Stimulated activated CD4-positive, alpha-beta T cell treated with anti-CD3 and anti-CD28 coated beads, Interleukin-1b, Interleukin-23, amount 100 ng/mL, for 24 hours (primary cell): Measurements from ENCODE around the gene FGD5.

Experiments
- DNase-seq, 4 experiments: peaks; one replicate each; pipeline ENCODE4 v3.0.0-alpha.2; 2020; ENCODE audit warnings: low read depth in 4 of 4, low spot score in 1 of 4

FGD5 gene

GRCh38 chr3:14849638-14850230 is 31.0 kb downstream of the FGD5 start:
- DNase-seq = no peak

GRCh38 chr3:14852058-14852594 is 33.4 kb downstream of the FGD5 start:
- DNase-seq = no peak

- DNase-seq = no peak
Observed at GRCh38 chr3:14852717-14853116, 34.0 kb downstream of the FGD5 start.

DNA sequence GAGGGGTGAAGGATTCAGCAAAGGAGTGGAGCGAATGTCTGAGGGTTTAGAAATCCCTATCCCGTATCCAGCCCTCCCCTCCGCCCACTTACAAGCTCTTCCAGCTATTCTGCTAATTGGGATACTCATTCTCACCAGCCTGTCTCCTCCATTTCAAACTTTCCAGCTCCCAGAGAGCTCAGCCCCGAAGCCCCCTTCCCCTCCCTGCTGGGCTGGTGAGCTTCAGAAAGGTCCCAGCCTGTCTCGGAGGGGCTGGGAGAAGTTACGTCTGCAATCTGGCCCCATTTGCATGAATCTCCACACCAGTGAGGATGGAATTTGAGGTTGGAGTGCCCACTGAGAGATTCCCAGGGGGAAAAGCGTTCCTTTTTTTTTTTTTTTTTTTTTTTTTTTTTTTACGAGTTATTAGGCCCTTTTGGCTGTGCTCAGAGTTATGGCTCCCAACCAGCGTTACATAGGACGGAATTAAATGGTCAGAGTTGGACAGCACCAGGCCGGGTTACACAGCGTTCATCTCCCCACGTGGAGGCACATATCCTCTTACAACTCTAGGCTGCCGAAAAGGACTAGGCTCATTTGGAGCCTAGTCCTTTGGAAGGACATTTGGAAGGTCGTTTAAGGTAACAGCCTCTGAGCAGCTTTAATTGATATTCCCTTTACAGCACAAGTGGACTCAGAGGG is 34.6 kb downstream of the FGD5 start:
- DNase-seq = no peak

GRCh38 chr3:14857506-14857905 is 38.7 kb downstream of the FGD5 start:
- DNase-seq = no peak

GRCh38 chr3:14858105-14858504 is 39.3 kb downstream of the FGD5 start:
- no peak for DNase-seq

GRCh38 chr3:14859880-14860279 is 41.1 kb downstream of the FGD5 start:
- DNase-seq = no peak

GRCh38 chr3:14861031-14861430 is 42.3 kb downstream of the FGD5 start:
- DNase-seq = no peak

- no peak for DNase-seq
Observed at GRCh38 chr3:14861446-14862302, 42.9 kb downstream of the FGD5 start.

DNA sequence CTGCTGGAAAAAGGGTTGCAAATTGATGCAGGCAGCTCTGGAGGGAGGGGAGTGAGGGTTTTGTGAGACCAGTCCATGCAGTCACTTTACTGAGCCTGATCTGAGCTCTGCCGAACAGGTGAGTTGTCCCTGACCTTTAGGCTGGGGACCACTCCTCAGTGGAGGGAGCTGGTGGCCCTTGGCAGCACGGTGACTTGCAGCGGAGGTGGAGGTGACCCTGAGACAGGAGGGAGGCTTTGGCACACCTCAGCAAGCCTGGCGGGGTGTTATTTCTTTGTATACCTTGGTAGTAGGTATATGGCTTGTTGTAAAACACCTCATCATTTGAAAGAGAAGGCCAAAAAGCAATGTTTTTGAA is 43.5 kb downstream of the FGD5 start:
- no peak for DNase-seq

- DNase-seq = no peak
Observed at GRCh38 chr3:14862661-14863230, 44.0 kb downstream of the FGD5 start.

- DNase-seq = no peak
Observed at GRCh38 chr3:14863333-14864100, 44.8 kb downstream of the FGD5 start.

GRCh38 chr3:14864131-14864530 is 45.4 kb downstream of the FGD5 start:
- no peak for DNase-seq

GRCh38 chr3:14866627-14867026 is 47.9 kb downstream of the FGD5 start:
- no peak for DNase-seq

DNA sequence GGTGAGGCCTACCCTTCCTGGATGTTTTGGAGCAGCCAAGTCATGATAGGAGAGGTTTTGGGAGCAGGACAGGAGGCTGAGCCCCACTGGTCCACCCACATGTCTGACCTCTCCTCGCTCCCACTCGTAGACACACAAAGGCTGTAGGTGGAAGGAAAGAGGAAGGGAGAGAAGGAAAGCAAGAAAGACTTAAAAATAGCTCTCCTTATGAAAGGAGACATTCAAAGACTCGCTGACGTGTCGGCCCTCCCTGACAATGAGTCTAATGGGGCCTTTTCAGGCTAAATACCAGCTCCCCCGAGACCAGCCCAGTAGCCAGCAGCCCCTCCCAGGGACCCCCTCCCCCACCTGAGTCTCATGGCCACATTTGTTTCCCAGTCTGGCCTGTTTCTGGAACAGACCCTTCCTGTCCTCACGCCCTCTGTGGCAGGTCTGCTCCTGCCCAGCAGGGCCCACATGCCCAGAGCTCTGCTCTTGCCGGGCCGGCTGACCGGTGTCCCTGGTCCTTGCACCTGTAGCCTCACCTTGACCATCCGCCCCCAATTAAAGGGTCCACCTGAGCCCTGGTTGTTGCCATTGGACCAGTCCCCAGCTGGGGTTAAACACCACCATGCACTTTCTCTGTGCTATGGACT is 49.3 kb downstream of the FGD5 start:
- DNase-seq = no peak

DNA sequence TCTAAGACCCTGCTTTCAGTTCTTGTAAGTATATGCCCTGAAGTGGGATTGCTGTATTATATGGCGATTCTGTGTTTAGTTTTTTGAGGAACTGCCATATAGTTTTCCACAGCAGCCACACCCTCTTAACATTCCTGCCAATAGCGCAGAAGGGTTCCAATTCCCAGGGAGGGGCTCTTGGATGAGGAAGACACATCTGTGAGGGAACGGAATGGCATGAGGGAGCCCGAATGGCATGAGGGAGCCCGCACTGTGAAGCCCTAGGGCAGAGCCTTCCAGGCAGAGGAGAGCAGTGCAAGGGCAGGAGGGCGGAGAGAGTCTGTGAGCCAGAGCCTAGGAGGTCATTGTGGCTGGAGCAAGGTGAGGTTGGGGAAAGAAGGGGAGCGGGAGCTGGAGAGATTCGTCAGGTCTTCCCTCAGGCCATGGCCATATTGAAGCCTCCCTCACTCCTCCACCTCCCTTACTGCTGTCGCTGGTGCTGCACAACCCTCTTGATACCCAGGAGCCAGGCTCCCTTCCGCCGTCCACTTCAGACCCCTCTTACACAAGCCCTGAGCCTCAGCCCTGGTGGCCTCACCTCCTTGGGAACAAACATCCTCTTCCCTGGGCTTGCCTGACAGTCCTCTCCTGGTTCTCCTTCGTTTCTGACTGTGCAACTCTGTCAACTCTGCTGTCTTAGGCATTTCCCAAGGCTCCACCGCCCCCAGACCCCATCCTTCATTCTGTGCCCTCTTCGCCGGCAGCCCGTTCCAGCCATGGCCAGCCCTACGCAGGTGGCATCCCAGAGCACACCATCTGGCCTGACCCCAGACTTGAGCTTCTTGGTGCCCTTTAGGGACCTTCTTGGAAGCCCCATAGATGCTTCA is 51.4 kb downstream of the FGD5 start:
- DNase-seq = no peak

GRCh38 chr3:14870783-14871060 is 52.0 kb downstream of the FGD5 start:
- DNase-seq = no peak

- no peak for DNase-seq
Observed at GRCh38 chr3:14871456-14872200, 52.9 kb downstream of the FGD5 start.

GRCh38 chr3:14872706-14873105 is 53.9 kb downstream of the FGD5 start:
- no peak for DNase-seq
